WI38 (cell line): ENCODE measurements around the gene WDR37.
"Not testable (repeated sequence)": the region's sequence is repeated elsewhere in the genome, so short reads cannot be mapped to it uniquely, and the experiment has no call there.

Experiments
- H3K4me3 ChIP-seq: 2 replicates; pipeline ENCODE4 v1.5.1; 2011; ENCODE audit warnings: low read depth, mild to moderate bottlenecking, control low read depth, low read length
- CTCF ChIP-seq: IDR thresholded peaks from 2 replicates; pipeline ENCODE4 v1.5.1; 2012; ENCODE audit warnings: low read depth, mild to moderate bottlenecking, control low read depth, low read length

Gene WDR37

GRCh38 chr10:1114719-1115606, 58.8 kb downstream of the WDR37 start:
- no peak overlapping the region for H3K4me3 ChIP-seq
- no peak for TF ChIP-seq CTCF

- no peak overlapping the region for H3K4me3 ChIP-seq
- TF ChIP-seq CTCF, result no peak
Measured at GRCh38 chr10:1115607-1115955, 59.4 kb downstream of the WDR37 start.

- TF ChIP-seq CTCF, result no peak
- H3K4me3 ChIP-seq, result no peak overlapping the region
Measured at GRCh38 chr10:1116051-1116450, 59.9 kb downstream of the WDR37 start.

GRCh38 chr10:1116696-1117280, 60.6 kb downstream of the WDR37 start:
- no peak for TF ChIP-seq CTCF
- no peak overlapping the region for H3K4me3 ChIP-seq

- no peak for TF ChIP-seq CTCF
- no peak overlapping the region for H3K4me3 ChIP-seq
Measured at GRCh38 chr10:1117651-1118050, 61.5 kb downstream of the WDR37 start.

- not testable (repeated sequence) for H3K4me3 ChIP-seq
Measured at GRCh38 chr10:1118318-1118717, 62.1 kb downstream of the WDR37 start.

- TF ChIP-seq CTCF, result no peak
- H3K4me3 ChIP-seq, result no peak overlapping the region
Measured at GRCh38 chr10:1119027-1119426, 62.8 kb downstream of the WDR37 start.
